H9 (cell line): Measurements from ENCODE around the gene CAMK2G. TPM values are rescaled to one million over a fixed set of nuclear protein-coding genes. Genes with fewer than 3 reads are reported as not detected.

Source experiments
- DNase-seq: peaks from one replicate; pipeline ENCODE4 v3.0.0-alpha.2; 2017
- H2AFZ ChIP-seq: one replicate; pipeline ENCODE4 v1.6.1; 2013; ENCODE audit warnings: mild to moderate bottlenecking, low read length, control low read depth, moderate library complexity
- H2AK5ac ChIP-seq: 2 replicates; pipeline ENCODE4 v1.6.1; 2013; ENCODE audit warnings: low read length, control low read depth, mixed read lengths; ENCODE audit not compliant: insufficient read length
- H2BK120ac ChIP-seq: one replicate; pipeline ENCODE4 v1.6.1; 2013; ENCODE audit warnings: low read depth, mild to moderate bottlenecking, low read length, control low read depth, inconsistent platforms; ENCODE audit not compliant: poor library complexity, severe bottlenecking
- H2BK12ac ChIP-seq: 2 replicates; pipeline ENCODE4 v1.6.1; 2013; ENCODE audit warnings: low read length, control low read depth, mixed read lengths, low read depth; ENCODE audit not compliant: insufficient read length
- H2BK15ac ChIP-seq: 2 replicates; pipeline ENCODE4 v1.6.1; 2013; ENCODE audit warnings: low read depth, low read length, control low read depth
- H2BK20ac ChIP-seq: one replicate; pipeline ENCODE4 v1.6.1; 2013; ENCODE audit warnings: low read depth, mild to moderate bottlenecking, low read length, control low read depth, inconsistent platforms; ENCODE audit not compliant: poor library complexity, severe bottlenecking
- H2BK5ac ChIP-seq: 2 replicates; pipeline ENCODE4 v1.6.1; 2013; ENCODE audit warnings: low read length, control low read depth, mixed read lengths; ENCODE audit not compliant: insufficient read length
- H3K14ac ChIP-seq: 2 replicates; pipeline ENCODE4 v1.6.1; 2013; ENCODE audit warnings: low read length, control low read depth; ENCODE audit not compliant: insufficient read depth
- H3K18ac ChIP-seq: 2 replicates; pipeline ENCODE4 v1.6.1; 2013; ENCODE audit warnings: low read depth, mild to moderate bottlenecking, mixed read lengths, low read length, control low read depth; ENCODE audit not compliant: insufficient read length
- H3K23ac ChIP-seq: 2 replicates; pipeline ENCODE4 v1.6.1; 2013; ENCODE audit warnings: low read length, control low read depth, mixed read lengths, low read depth; ENCODE audit not compliant: insufficient read length
- H3K23me2 ChIP-seq: 2 replicates; pipeline ENCODE4 v1.6.1; 2013; ENCODE audit warnings: low read depth, mild to moderate bottlenecking, mixed read lengths, low read length, control low read depth; ENCODE audit not compliant: insufficient read length, poor library complexity, severe bottlenecking
- H3K27ac ChIP-seq: 2 replicates; pipeline ENCODE4 v1.5.1; 2013; ENCODE audit warnings: low read length, control low read depth, mixed read lengths, low read depth; ENCODE audit not compliant: insufficient read length
- H3K27me3 ChIP-seq: 2 replicates; pipeline ENCODE4 v1.6.1; 2013; ENCODE audit warnings: low read length, control low read depth, inconsistent platforms; ENCODE audit not compliant: insufficient read depth
- H3K4ac ChIP-seq: 2 replicates; pipeline ENCODE4 v1.6.1; 2013; ENCODE audit warnings: low read depth, mild to moderate bottlenecking, control low read depth, inconsistent platforms, low read length, moderate library complexity
- H3K4me1 ChIP-seq: 2 replicates; pipeline ENCODE4 v1.6.1; 2013; ENCODE audit warnings: low read length, control low read depth, inconsistent platforms; ENCODE audit not compliant: insufficient read depth
- H3K4me2 ChIP-seq: 2 replicates; pipeline ENCODE4 v1.6.1; 2013; ENCODE audit warnings: low read length, control low read depth, mixed read lengths; ENCODE audit not compliant: insufficient read length, insufficient read depth
- H3K56ac ChIP-seq: 2 replicates; pipeline ENCODE4 v1.6.1; 2013; ENCODE audit warnings: low read depth, mild to moderate bottlenecking, mixed read lengths, low read length, control low read depth; ENCODE audit not compliant: insufficient read length
- H3K79me1 ChIP-seq: 2 replicates; pipeline ENCODE4 v1.6.1; 2013; ENCODE audit warnings: low read depth, mild to moderate bottlenecking, moderate library complexity, low read length, control low read depth, inconsistent platforms; ENCODE audit not compliant: insufficient read depth, poor library complexity, severe bottlenecking
- H3K79me2 ChIP-seq: 2 replicates; pipeline ENCODE4 v1.6.1; 2013; ENCODE audit warnings: low read length, control low read depth, inconsistent platforms; ENCODE audit not compliant: insufficient read depth
- H3K9ac ChIP-seq: 2 replicates; pipeline ENCODE4 v1.6.1; 2013; ENCODE audit warnings: low read length, control low read depth, mixed read lengths; ENCODE audit not compliant: insufficient read length; ENCODE audit errors: extremely low read depth
- H3K9me3 ChIP-seq: one replicate; pipeline ENCODE4 v1.6.1; 2013; ENCODE audit warnings: low read depth, low read length, inconsistent platforms; ENCODE audit not compliant: control insufficient read depth
- H3T11ph ChIP-seq: one replicate; pipeline ENCODE4 v1.6.1; 2013; ENCODE audit warnings: mild to moderate bottlenecking, low read length, control low read depth, inconsistent platforms
- H4K20me1 ChIP-seq: one replicate; pipeline ENCODE4 v1.6.1; 2013; ENCODE audit not compliant: control insufficient read depth, insufficient read length, insufficient read depth
- H4K5ac ChIP-seq: 2 replicates; pipeline ENCODE4 v1.6.1; 2013; ENCODE audit warnings: low read depth, mild to moderate bottlenecking, mixed read lengths, low read length, control low read depth; ENCODE audit not compliant: insufficient read length
- H4K8ac ChIP-seq: replicated peaks from 2 replicates; pipeline ENCODE4 v1.6.1; 2013; ENCODE audit warnings: low read length, control low read depth, mixed read lengths, low read depth; ENCODE audit not compliant: insufficient read length
- H4K91ac ChIP-seq: 2 replicates; pipeline ENCODE4 v1.6.1; 2013; ENCODE audit warnings: low read depth, mild to moderate bottlenecking, moderate library complexity, mixed read lengths, low read length, control low read depth; ENCODE audit not compliant: insufficient read length
- H3K27ac Mint-ChIP-seq, 3 experiments: 2 replicates in 2 of 3; 3 replicates in 1 of 3; pipeline ENCODE4 v1.8.0; 2020 to 2021; ENCODE audit warnings: mixed read lengths in 3 of 3, mild to moderate bottlenecking in 1 of 3, moderate library complexity in 1 of 3
- H3K27me3 Mint-ChIP-seq: 2 replicates; pipeline ENCODE4 v1.8.0; 2021; ENCODE audit warnings: low read depth, mild to moderate bottlenecking, moderate library complexity, mixed read lengths
- H3K36me3 Mint-ChIP-seq, 3 experiments: 2 replicates in 2 of 3; 3 replicates in 1 of 3; pipeline ENCODE4 v1.8.0; 2020 to 2021; ENCODE audit warnings: low read depth in 3 of 3, mixed read lengths in 3 of 3; ENCODE audit not compliant: insufficient read depth in 1 of 3
- H3K4me1 Mint-ChIP-seq, 2 experiments: 2 replicates each; pipeline ENCODE4 v1.8.0; 2020; ENCODE audit warnings: mixed read lengths in 2 of 2
- H3K4me3 Mint-ChIP-seq, 2 experiments: 2 replicates in 1 of 2; 3 replicates in 1 of 2; pipeline ENCODE4 v1.8.0; 2020 to 2021; ENCODE audit warnings: mild to moderate bottlenecking in 2 of 2, mixed read lengths in 2 of 2, moderate library complexity in 1 of 2
- H3K9me3 Mint-ChIP-seq, 2 experiments: 2 replicates in 1 of 2; 3 replicates in 1 of 2; pipeline ENCODE4 v1.8.0; 2020; ENCODE audit warnings: mild to moderate bottlenecking in 2 of 2, mixed read lengths in 2 of 2, moderate library complexity in 1 of 2
- CTCF ChIP-seq: fragments of 200-600 bp; sonication (generic); conservative IDR thresholded peaks from 3 replicates; pipeline ENCODE4 v1.8.0; 2021; ENCODE audit warnings: antibody characterized with exemption, mild to moderate bottlenecking
- whole genome bisulfite sequencing: extraction: QIAGEN DNeasy Blood & Tissue Kit; methylation state at CpG from one replicate; pipeline ENCODE4 v1.1.7; 2013; ENCODE audit warnings: missing lambda C conversion rate, low lambda C conversion rate, mixed read lengths; ENCODE audit not compliant: insufficient read length; ENCODE audit errors: extremely low coverage; 5-methylcytosine and 5-hydroxymethylcytosine counted together
- total RNA-seq: library from RNA; stranded (reverse); gene quantifications from 2 replicates; pipeline ENCODE4 v1.2.1, GENCODE V29; 2021

Gene CAMK2G
- total RNA-seq, 1 experiment from 2014 or later: 31.8 TPM

GRCh38 chr10:73894245-73894971 is 20.1 kb upstream of the CAMK2G start:
- Histone ChIP-seq H2BK12ac (no peak overlapping the region), H4K8ac (no peak overlapping the region), H3K9me3 (no peaks in the 10 kb centered on the region), H2AFZ (no peak overlapping the region), H3K23ac (no peak overlapping the region), H3K14ac (no peak overlapping the region), H3K4me1 (0 out of 2 replicates have a peak, but pooled peaks cover 2% of the 10 kb centered on the region), H3K18ac (no peak overlapping the region), H3K23me2 (no peaks in the 10 kb centered on the region), H2AK5ac (no peak overlapping the region), H2BK120ac (no peak overlapping the region), H3K27me3 (no peaks in the 10 kb centered on the region), H4K91ac (no peak overlapping the region), H3K4me2 (no peak overlapping the region), H4K20me1 (no peaks in the 10 kb centered on the region), H3K4ac (no peak overlapping the region), H2BK20ac (no peak overlapping the region), H3K27ac (no peak overlapping the region), H3K56ac (no peak overlapping the region), H3K79me2 (no peaks in the 10 kb centered on the region), H2BK15ac (no peak overlapping the region), H3T11ph (no peak overlapping the region), H2BK5ac (no peak overlapping the region), H3K79me1 (no peaks in the 10 kb centered on the region), H4K5ac (no peak overlapping the region), H3K9ac (no peak overlapping the region)
- no peak for DNase-seq
- no peak for TF ChIP-seq CTCF
- Mint-ChIP-seq H3K4me3 (no peak overlapping the region), H3K4me1 (peaks cover 0 to 6% of the 10 kb centered on the region in 2 experiments; a peak in 2 of 4 replicates), H3K36me3 (no peaks in the 10 kb centered on the region), H3K27me3 (peaks cover 4% of the 10 kb centered on the region), H3K27ac (no peak overlapping the region), H3K9me3 (peaks cover 0 to 3% of the 10 kb centered on the region in 2 experiments; a peak in 2 of 5 replicates)
- WGBS: no CpG with 5 or more reads among the region's 6 CpGs
